HG03064 (cell line): ENCODE measurements around the gene CLDN5.
"Not testable (repeated sequence)": the region's sequence is repeated elsewhere in the genome, so short reads cannot be mapped to it uniquely, and the experiment has no call there.

ENCODE experiments used
- ATAC-seq: cut with Tn5 transposase; IDR thresholded peaks from one replicate; pipeline ENCODE4 v1.9.1; 2021; ENCODE audit warnings: low read depth; ENCODE audit not compliant: unreplicated experiment

The CLDN5 gene

GRCh38 chr22:19548964-19549363, 24.8 kb upstream of the CLDN5 start:
- no peak for ATAC-seq

GRCh38 chr22:19548427-19548826, 24.2 kb upstream of the CLDN5 start:
- ATAC-seq, result not testable (repeated sequence)

GRCh38 chr22:19547620-19548019, 23.4 kb upstream of the CLDN5 start:
- no peak for ATAC-seq

GRCh38 chr22:19546680-19547079, 22.5 kb upstream of the CLDN5 start:
- no peak for ATAC-seq

GRCh38 chr22:19545935-19546207, 21.7 kb upstream of the CLDN5 start:
- no peak for ATAC-seq

- ATAC-seq, result no peak
These were observed 19.9 kb upstream of the CLDN5 start for GRCh38 chr22:19543970-19544708.

- ATAC-seq, result no peak
These were observed 16.2 kb upstream of the CLDN5 start for GRCh38 chr22:19540394-19540793.

- ATAC-seq, result no peak
These were observed 13.8 kb upstream of the CLDN5 start for GRCh38 chr22:19537941-19538488.

GRCh38 chr22:19536564-19536963, 12.4 kb upstream of the CLDN5 start:
- ATAC-seq, result no peak

GRCh38 chr22:19535001-19535400, 10.8 kb upstream of the CLDN5 start:
- ATAC-seq, result no peak

- ATAC-seq, result no peak
These were observed 9.6 kb upstream of the CLDN5 start for GRCh38 chr22:19533857-19534256.

- ATAC-seq, result no peak
These were observed 8.9 kb upstream of the CLDN5 start for GRCh38 chr22:19533049-19533626.

GRCh38 chr22:19531327-19531726, 7.1 kb upstream of the CLDN5 start:
- not testable (repeated sequence) for ATAC-seq

GRCh38 chr22:19530751-19531150, 6.5 kb upstream of the CLDN5 start:
- ATAC-seq, result no peak

- ATAC-seq, result no peak
These were observed 5.6 kb upstream of the CLDN5 start for GRCh38 chr22:19529811-19530210.

- no peak for ATAC-seq
These were observed 3.7 kb upstream of the CLDN5 start for GRCh38 chr22:19527861-19528417.

- ATAC-seq, result no peak
These were observed 3.1 kb upstream of the CLDN5 start for GRCh38 chr22:19527321-19527721.

- ATAC-seq, result no peak
These were observed 2.5 kb upstream of the CLDN5 start for GRCh38 chr22:19526702-19527111.

- ATAC-seq, result no peak
These were observed 2.0 kb upstream of the CLDN5 start for GRCh38 chr22:19526076-19526701.

- no peak for ATAC-seq
These were observed 1.5 kb upstream of the CLDN5 start for GRCh38 chr22:19525666-19526065.

GRCh38 chr22:19525116-19525660, 978 bp upstream of the CLDN5 start:
- no peak for ATAC-seq
